SK-N-SH (cell line): Measurements from ENCODE around the gene MYO1H. TPM values are rescaled to one million over a fixed set of nuclear protein-coding genes. Genes with fewer than 3 reads are reported as not detected.

ENCODE experiments used
- CTCF ChIA-PET: fragments of 300-600, 350-600 bp; formaldehyde crosslinking; extraction: SDS; loops from one replicate; lab custom pipeline; 2021; lab: Yijun Ruan, JAX
- POLR2A ChIA-PET: fragments of 350-600 bp; sonication (Branson Sonifier 250); formaldehyde crosslinking; extraction: SDS; loops from one replicate; lab custom pipeline; 2020; ENCODE audit warnings: antibody characterized with exemption, inconsistent platforms; lab: Yijun Ruan, JAX
- DNase-seq: peaks from one replicate; pipeline ENCODE4 v3.0.0; 2012
- H2AFZ ChIP-seq: fragments of 200-600 bp; sonication (generic); 2 replicates; pipeline ENCODE4 v1.8.1; 2016; ENCODE audit warnings: antibody characterized with exemption, mild to moderate bottlenecking, low read depth
- H3F3A ChIP-seq: fragments of 200-600 bp; sonication (generic); replicated peaks from 2 replicates; pipeline ENCODE3; 2016; ENCODE audit warnings: antibody characterized with exemption, mild to moderate bottlenecking; ENCODE audit not compliant: insufficient read depth
- H3K27ac ChIP-seq, 2 experiments: fragments of 200-500 bp in 1 of 2; fragments of 200-600 bp in 1 of 2; sonication (Bioruptor generic) in 1 of 2; sonication (generic), shearing (Covaris generic) in 1 of 2; 2 replicates each; pipeline versions ENCODE4 v1.5.1 to v1.6.1; 2014 to 2016; ENCODE audit warnings: low read depth in 2 of 2, inconsistent platforms in 1 of 2, low read length in 1 of 2, mild to moderate bottlenecking in 1 of 2, mixed read lengths in 1 of 2
- H3K27me3 ChIP-seq: fragments of 200-600 bp; sonication (generic), shearing (Covaris generic); 2 replicates; pipeline ENCODE4 v1.6.1; 2016; ENCODE audit warnings: mixed run types; ENCODE audit not compliant: insufficient read depth
- H3K36me3 ChIP-seq, 2 experiments: fragments of 200-500 bp in 1 of 2; fragments of 200-600 bp in 1 of 2; sonication (Bioruptor generic) in 1 of 2; sonication (generic) in 1 of 2; replicated peaks in 1 of 2; 2 replicates each; pipeline versions ENCODE3 to v1.5.1; 2014 to 2016; ENCODE audit warnings: low read length in 1 of 2, mild to moderate bottlenecking in 1 of 2; ENCODE audit not compliant: insufficient read depth in 2 of 2, control insufficient read depth in 1 of 2
- H3K4me1 ChIP-seq, 2 experiments: fragments of 200-500 bp in 1 of 2; fragments of 200-600 bp in 1 of 2; sonication (Bioruptor generic) in 1 of 2; sonication (generic), shearing (Covaris generic) in 1 of 2; 2 replicates each; pipeline versions ENCODE4 v1.5.1 to v1.6.1; 2014 to 2016; ENCODE audit warnings: low read depth in 1 of 2, low read length in 1 of 2, mixed run types in 1 of 2; ENCODE audit not compliant: insufficient read depth in 2 of 2, control insufficient read depth in 1 of 2
- H3K4me2 ChIP-seq: fragments of 200-600 bp; sonication (generic), shearing (Covaris generic); 2 replicates; pipeline ENCODE4 v1.6.1; 2017; ENCODE audit warnings: mixed run types
- H3K4me3 ChIP-seq, 2 experiments: fragments of 200-500 bp in 1 of 2; fragments of 200-600 bp in 1 of 2; sonication (Bioruptor generic) in 1 of 2; sonication (generic), shearing (Covaris generic) in 1 of 2; 2 replicates each; pipeline versions ENCODE4 v1.5.1 to v1.8.1; 2014 to 2016; ENCODE audit warnings: low read depth in 2 of 2, inconsistent platforms in 1 of 2, low read length in 1 of 2, mild to moderate bottlenecking in 1 of 2, mixed read lengths in 1 of 2, moderate library complexity in 1 of 2
- H3K79me2 ChIP-seq: fragments of 200-600 bp; sonication (generic); 2 replicates; pipeline ENCODE4 v1.8.1; 2017; ENCODE audit warnings: mild to moderate bottlenecking; ENCODE audit not compliant: insufficient read depth
- H3K9ac ChIP-seq: fragments of 200-600 bp; sonication (generic); 2 replicates; pipeline ENCODE4 v1.6.1; 2017; ENCODE audit warnings: mixed run types
- H3K9me2 ChIP-seq: fragments of 200-600 bp; sonication (generic); 2 replicates; pipeline ENCODE4 v1.6.1; 2017; ENCODE audit warnings: mixed run types
- H3K9me3 ChIP-seq: fragments of 200-600 bp; sonication (generic); 2 replicates; pipeline ENCODE4 v1.6.1; 2017; ENCODE audit warnings: mixed run types, mild to moderate bottlenecking, moderate library complexity
- H4K20me1 ChIP-seq: fragments of 200-600 bp; sonication (generic); 2 replicates; pipeline ENCODE4 v1.6.1; 2017; ENCODE audit warnings: mild to moderate bottlenecking, mixed run types; ENCODE audit not compliant: insufficient read depth
- ELF1 ChIP-seq: IDR thresholded peaks from 2 replicates; pipeline ENCODE4 v1.4.0; 2012
- EZH2phosphoT487 ChIP-seq: fragments of 200-600 bp; sonication (generic); IDR thresholded peaks from 2 replicates; pipeline ENCODE4 v1.6.1; 2017; ENCODE audit warnings: low read depth, mixed run types, mild to moderate bottlenecking, antibody characterized with exemption, moderate library complexity, borderline replicate concordance
- FOXM1 ChIP-seq: IDR thresholded peaks from 2 replicates; pipeline ENCODE4 v1.4.0; 2012; ENCODE audit warnings: low read depth, mild to moderate bottlenecking
- GATA2 ChIP-seq: sonication (generic); formaldehyde crosslinking; IDR thresholded peaks from 2 replicates; pipeline ENCODE4 v1.5.0; 2020; ENCODE audit warnings: mild to moderate bottlenecking, missing genetic modification reagents
- JUND ChIP-seq: IDR thresholded peaks from 2 replicates; pipeline ENCODE4 v1.4.0; 2012
- NFIC ChIP-seq: IDR thresholded peaks from 2 replicates; pipeline ENCODE4 v1.4.0; 2012; ENCODE audit warnings: borderline replicate concordance
- NRF1 ChIP-seq: IDR thresholded peaks from 2 replicates; pipeline ENCODE4 v1.6.1; 2012; ENCODE audit warnings: low read depth, mild to moderate bottlenecking, low read length
- POLR2AphosphoS5 ChIP-seq: IDR thresholded peaks from 2 replicates; pipeline ENCODE4 v1.6.1; 2012; ENCODE audit warnings: low read depth, low read length
- RXRA ChIP-seq: IDR thresholded peaks from 2 replicates; pipeline ENCODE4 v1.4.0; 2012; ENCODE audit warnings: low read depth, mild to moderate bottlenecking, borderline replicate concordance
- SMC3 ChIP-seq: IDR thresholded peaks from 2 replicates; pipeline ENCODE4 v1.6.1; 2012; ENCODE audit warnings: low read depth, low read length, improper control_type of control experiment
- TCF12 ChIP-seq: IDR thresholded peaks from 2 replicates; pipeline ENCODE4 v1.4.0; 2012
- YY1 ChIP-seq: IDR thresholded peaks from 2 replicates; pipeline ENCODE4 v1.4.0; 2012; ENCODE audit warnings: low read depth, mild to moderate bottlenecking
- WGBS: methylation state at CpG from one replicate; pipeline ENCODE4 v1.1.6; 2017; ENCODE audit warnings: low lambda C conversion rate; 5-methylcytosine and 5-hydroxymethylcytosine counted together
- polyA plus RNA-seq, 3 experiments: library from polyadenylated mRNA; depleted of rRNA; stranded (reverse); fragments of >200 nt; gene quantifications; 2 replicates each; pipeline ENCODE4 v1.2.3, GENCODE V29; 2012
- TF ChIP-seq, protein P1 (sequence below): fragments of 150-350 bp; IDR thresholded peaks from 2 replicates; pipeline ENCODE4 v1.6.1; 2016; ENCODE audit warnings: mild to moderate bottlenecking, low read depth, low read length
- TF ChIP-seq, protein P2 (sequence below): IDR thresholded peaks from 2 replicates; pipeline ENCODE4 v1.6.1; 2012; ENCODE audit warnings: mild to moderate bottlenecking, low read depth, low read length, moderate library complexity
- TF ChIP-seq, protein P3 (sequence below): fragments of 200-600 bp; sonication (generic); IDR thresholded peaks from 2 replicates; pipeline ENCODE4 v1.6.1; 2017; ENCODE audit warnings: antibody characterized with exemption, mild to moderate bottlenecking, moderate library complexity
- TF ChIP-seq, protein P4 (sequence below): IDR thresholded peaks from 2 replicates; pipeline ENCODE4; 2012
- TF ChIP-seq, protein P5 (sequence below): IDR thresholded peaks from 2 replicates; pipeline ENCODE4 v1.4.0; 2012; ENCODE audit warnings: low read depth

MYO1H gene
- polyA plus RNA-seq, 1 of the 3 experiments (the other 2 are of a cell fraction) = not detected

DNA sequence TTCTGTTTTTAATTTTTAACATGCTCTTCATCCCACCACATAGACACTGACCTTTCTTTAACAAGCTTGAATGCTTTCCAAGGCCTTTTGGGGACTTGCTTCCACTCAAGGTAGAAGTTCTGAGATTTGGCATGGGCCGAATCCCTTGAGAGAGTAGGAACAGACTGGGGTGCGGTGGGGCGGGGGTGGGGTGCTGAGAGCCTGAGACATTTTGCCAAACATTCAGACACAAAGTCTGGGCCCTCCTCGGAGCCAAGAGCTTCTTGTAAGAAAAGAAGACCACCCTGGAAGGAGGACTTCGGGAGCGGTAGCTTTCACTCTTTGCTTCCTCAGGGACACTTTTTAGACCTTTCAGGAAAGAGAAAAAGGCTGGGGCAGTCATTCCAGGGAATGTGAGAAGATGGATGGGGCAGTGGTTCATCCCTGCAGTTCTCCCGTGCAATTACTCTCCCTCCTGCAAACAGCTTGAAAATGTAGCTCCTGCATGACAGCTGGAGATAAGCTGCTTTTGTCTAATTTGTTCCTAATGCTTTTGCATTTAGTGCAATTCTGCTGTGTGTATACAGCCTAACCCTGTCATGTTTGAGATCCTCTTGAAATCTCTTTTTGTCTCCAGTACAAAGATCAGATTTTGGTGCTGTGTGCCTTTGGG lies 16.3 kb upstream of the MYO1H start:
- Histone ChIP-seq H4K20me1 (no peaks in the 10 kb centered on the region), H2AFZ (no peak overlapping the region)
- 51% methylated on average over 7 of the region's 7 CpGs for WGBS
- peak; percentile 42; the same call in 1 of the 2 replicates for TF ChIP-seq GATA2
- TF ChIP-seq, protein P1, sequence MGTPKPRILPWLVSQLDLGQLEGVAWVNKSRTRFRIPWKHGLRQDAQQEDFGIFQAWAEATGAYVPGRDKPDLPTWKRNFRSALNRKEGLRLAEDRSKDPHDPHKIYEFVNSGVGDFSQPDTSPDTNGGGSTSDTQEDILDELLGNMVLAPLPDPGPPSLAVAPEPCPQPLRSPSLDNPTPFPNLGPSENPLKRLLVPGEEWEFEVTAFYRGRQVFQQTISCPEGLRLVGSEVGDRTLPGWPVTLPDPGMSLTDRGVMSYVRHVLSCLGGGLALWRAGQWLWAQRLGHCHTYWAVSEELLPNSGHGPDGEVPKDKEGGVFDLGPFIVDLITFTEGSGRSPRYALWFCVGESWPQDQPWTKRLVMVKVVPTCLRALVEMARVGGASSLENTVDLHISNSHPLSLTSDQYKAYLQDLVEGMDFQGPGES = no peak
- TF ChIP-seq, all 33 proteins: peak for 1
- Histone ChIP-seq H3K27ac (peak overlapping the region in 1 of 2 experiments; percentile 54; a peak in 2 of 4 replicates), H3K36me3 (no peaks in the 10 kb centered on the region), H3K9me2 (no peaks in the 10 kb centered on the region), H3K4me1 (peaks cover 0 to 9% of the 10 kb centered on the region in 2 experiments; a peak in 1 of 4 replicates), H3K4me2 (no peak overlapping the region), H3K4me3 (no peak overlapping the region), H3K79me2 (no peaks in the 10 kb centered on the region), H3K27me3 (no peaks in the 10 kb centered on the region), H3F3A (no peaks in the 10 kb centered on the region), H3K9ac (no peak overlapping the region), H3K9me3 (no peaks in the 10 kb centered on the region)
- CTCF ChIA-PET = interaction anchor here (0.8 to 2.4 kb wide), 9 partner anchors 13 to 220 kb away, joined by 3 to 10 read pairs (median 4); no protein-coding TSS in a partner anchor
- POLR2A ChIA-PET = no interaction called here
- peak; percentile 31 for DNase-seq

DNA sequence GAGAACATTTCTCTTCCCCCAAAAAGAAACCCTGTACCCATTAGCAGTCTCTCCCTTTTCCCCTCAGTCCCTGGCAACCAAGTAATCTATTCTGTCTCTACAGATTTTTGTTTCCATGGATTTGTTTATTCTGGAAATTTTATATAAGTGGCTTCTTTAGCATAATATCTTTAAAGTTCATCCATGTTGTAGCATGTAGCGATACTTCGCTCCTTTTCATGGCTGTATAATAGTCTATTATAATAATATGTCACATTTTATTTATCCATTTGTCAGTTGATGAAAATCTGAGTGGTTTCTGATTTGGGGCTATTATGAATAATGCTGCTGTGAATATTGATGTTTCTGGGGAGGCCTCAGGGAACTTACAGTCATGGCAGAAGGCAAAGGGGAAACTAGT lies 12.8 kb upstream of the MYO1H start:
- Histone ChIP-seq H3K4me2 (no peak overlapping the region), H3K9ac (no peak overlapping the region), H3K79me2 (no peaks in the 10 kb centered on the region), H3K4me1 (peaks cover 0 to 9% of the 10 kb centered on the region in 2 experiments; a peak in 1 of 4 replicates), H3K27me3 (no peaks in the 10 kb centered on the region), H3K36me3 (no peaks in the 10 kb centered on the region), H3K9me3 (no peaks in the 10 kb centered on the region), H4K20me1 (no peaks in the 10 kb centered on the region), H2AFZ (no peak overlapping the region), H3F3A (no peaks in the 10 kb centered on the region), H3K9me2 (no peaks in the 10 kb centered on the region), H3K4me3 (no peak overlapping the region), H3K27ac (no peak overlapping the region)
- no peak for DNase-seq
- 78% methylated on average over 2 of the region's 2 CpGs for WGBS
- CTCF ChIA-PET = interaction anchor here (1.5 kb wide), 1 partner anchor 27 kb away, joined by 4 read pairs; the partner anchor contains the start of gene FOXN4
- POLR2A ChIA-PET = no interaction called here
- TF ChIP-seq, protein P1 = no peak
- TF ChIP-seq RXRA = no peak
- TF ChIP-seq, protein P2, sequence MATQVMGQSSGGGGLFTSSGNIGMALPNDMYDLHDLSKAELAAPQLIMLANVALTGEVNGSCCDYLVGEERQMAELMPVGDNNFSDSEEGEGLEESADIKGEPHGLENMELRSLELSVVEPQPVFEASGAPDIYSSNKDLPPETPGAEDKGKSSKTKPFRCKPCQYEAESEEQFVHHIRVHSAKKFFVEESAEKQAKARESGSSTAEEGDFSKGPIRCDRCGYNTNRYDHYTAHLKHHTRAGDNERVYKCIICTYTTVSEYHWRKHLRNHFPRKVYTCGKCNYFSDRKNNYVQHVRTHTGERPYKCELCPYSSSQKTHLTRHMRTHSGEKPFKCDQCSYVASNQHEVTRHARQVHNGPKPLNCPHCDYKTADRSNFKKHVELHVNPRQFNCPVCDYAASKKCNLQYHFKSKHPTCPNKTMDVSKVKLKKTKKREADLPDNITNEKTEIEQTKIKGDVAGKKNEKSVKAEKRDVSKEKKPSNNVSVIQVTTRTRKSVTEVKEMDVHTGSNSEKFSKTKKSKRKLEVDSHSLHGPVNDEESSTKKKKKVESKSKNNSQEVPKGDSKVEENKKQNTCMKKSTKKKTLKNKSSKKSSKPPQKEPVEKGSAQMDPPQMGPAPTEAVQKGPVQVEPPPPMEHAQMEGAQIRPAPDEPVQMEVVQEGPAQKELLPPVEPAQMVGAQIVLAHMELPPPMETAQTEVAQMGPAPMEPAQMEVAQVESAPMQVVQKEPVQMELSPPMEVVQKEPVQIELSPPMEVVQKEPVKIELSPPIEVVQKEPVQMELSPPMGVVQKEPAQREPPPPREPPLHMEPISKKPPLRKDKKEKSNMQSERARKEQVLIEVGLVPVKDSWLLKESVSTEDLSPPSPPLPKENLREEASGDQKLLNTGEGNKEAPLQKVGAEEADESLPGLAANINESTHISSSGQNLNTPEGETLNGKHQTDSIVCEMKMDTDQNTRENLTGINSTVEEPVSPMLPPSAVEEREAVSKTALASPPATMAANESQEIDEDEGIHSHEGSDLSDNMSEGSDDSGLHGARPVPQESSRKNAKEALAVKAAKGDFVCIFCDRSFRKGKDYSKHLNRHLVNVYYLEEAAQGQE = no peak
- TF ChIP-seq NFIC = no peak
- TF ChIP-seq FOXM1 = no peak
- TF ChIP-seq, protein P3, sequence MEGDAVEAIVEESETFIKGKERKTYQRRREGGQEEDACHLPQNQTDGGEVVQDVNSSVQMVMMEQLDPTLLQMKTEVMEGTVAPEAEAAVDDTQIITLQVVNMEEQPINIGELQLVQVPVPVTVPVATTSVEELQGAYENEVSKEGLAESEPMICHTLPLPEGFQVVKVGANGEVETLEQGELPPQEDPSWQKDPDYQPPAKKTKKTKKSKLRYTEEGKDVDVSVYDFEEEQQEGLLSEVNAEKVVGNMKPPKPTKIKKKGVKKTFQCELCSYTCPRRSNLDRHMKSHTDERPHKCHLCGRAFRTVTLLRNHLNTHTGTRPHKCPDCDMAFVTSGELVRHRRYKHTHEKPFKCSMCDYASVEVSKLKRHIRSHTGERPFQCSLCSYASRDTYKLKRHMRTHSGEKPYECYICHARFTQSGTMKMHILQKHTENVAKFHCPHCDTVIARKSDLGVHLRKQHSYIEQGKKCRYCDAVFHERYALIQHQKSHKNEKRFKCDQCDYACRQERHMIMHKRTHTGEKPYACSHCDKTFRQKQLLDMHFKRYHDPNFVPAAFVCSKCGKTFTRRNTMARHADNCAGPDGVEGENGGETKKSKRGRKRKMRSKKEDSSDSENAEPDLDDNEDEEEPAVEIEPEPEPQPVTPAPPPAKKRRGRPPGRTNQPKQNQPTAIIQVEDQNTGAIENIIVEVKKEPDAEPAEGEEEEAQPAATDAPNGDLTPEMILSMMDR = no peak
- no peak for TF ChIP-seq YY1
- no peak for TF ChIP-seq SMC3
- TF ChIP-seq POLR2AphosphoS5 = no peak
- TF ChIP-seq, protein P4, sequence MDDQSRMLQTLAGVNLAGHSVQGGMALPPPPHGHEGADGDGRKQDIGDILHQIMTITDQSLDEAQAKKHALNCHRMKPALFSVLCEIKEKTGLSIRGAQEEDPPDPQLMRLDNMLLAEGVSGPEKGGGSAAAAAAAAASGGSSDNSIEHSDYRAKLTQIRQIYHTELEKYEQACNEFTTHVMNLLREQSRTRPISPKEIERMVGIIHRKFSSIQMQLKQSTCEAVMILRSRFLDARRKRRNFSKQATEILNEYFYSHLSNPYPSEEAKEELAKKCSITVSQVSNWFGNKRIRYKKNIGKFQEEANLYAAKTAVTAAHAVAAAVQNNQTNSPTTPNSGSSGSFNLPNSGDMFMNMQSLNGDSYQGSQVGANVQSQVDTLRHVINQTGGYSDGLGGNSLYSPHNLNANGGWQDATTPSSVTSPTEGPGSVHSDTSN = no peak
- TF ChIP-seq, protein P5, sequence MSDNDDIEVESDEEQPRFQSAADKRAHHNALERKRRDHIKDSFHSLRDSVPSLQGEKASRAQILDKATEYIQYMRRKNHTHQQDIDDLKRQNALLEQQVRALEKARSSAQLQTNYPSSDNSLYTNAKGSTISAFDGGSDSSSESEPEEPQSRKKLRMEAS = no peak
- TF ChIP-seq TCF12 = no peak
- TF ChIP-seq EZH2phosphoT487 = no peak
- TF ChIP-seq JUND = no peak
- no peak for TF ChIP-seq NRF1
- TF ChIP-seq ELF1 = no peak
